ENCODE data around the gene TAF10. TPM values are rescaled to one million over a fixed set of nuclear protein-coding genes. Genes with fewer than 3 reads are reported as not detected.

TAF10 gene
- total and polyA plus RNA-seq, 12 donors: 69.7 to 389 (median 181) TPM

DNA sequence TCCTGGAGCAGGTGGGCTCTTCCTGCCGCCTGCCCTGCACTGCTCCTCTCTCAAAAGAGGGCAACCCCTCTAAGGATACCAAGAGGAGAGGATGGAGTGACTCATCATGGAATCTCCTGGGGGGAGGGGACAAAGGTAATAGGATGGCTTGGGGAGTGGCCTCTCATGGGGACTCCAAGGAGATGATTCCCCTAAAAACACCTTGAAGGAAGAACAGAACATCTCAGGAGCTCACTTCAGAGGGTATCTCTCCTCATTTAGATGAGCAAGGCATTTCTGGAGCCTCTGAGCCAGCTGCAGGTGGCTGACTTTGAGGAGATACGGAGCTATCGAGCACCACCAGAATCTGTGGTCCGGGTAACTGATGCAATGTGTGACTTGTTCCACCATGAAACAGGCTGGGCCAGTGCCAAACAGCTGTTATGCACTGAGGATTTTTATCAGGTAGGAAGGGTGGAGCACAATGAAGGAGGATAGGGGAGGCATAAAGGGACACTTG, 48.8 kb downstream of the TAF10 start:
- Histone ChIP-seq H3K4me1 (replicated peaks in 1 of 2) (peaks cover 0 to 1% of the 10 kb centered on the region in 2 donors), H3K4me3 (no peak overlapping the region), H3K27me3 (no peaks in the 10 kb centered on the region), H3K27ac (no peak overlapping the region), H3K36me3 (replicated peaks in 1 of 2) (peaks cover 0 to 3% of the 10 kb centered on the region in 2 donors), H3K9me3 (replicated peaks in 1 of 3) (no peaks in the 10 kb centered on the region)
- DNase-seq: no peak
- intact Hi-C loops (cut with DNase I): no loop called here
- WGBS, 4 donors: 90 to 99% (median 98%) methylated on average over 3 to 4 of the region's 4 CpGs
- TF ChIP-seq, protein P1, sequence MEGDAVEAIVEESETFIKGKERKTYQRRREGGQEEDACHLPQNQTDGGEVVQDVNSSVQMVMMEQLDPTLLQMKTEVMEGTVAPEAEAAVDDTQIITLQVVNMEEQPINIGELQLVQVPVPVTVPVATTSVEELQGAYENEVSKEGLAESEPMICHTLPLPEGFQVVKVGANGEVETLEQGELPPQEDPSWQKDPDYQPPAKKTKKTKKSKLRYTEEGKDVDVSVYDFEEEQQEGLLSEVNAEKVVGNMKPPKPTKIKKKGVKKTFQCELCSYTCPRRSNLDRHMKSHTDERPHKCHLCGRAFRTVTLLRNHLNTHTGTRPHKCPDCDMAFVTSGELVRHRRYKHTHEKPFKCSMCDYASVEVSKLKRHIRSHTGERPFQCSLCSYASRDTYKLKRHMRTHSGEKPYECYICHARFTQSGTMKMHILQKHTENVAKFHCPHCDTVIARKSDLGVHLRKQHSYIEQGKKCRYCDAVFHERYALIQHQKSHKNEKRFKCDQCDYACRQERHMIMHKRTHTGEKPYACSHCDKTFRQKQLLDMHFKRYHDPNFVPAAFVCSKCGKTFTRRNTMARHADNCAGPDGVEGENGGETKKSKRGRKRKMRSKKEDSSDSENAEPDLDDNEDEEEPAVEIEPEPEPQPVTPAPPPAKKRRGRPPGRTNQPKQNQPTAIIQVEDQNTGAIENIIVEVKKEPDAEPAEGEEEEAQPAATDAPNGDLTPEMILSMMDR (IDR thresholded peaks at IDR 0.05): no peak
- TF ChIP-seq POLR2A (IDR thresholded peaks at IDR 0.05): no peak

DNA sequence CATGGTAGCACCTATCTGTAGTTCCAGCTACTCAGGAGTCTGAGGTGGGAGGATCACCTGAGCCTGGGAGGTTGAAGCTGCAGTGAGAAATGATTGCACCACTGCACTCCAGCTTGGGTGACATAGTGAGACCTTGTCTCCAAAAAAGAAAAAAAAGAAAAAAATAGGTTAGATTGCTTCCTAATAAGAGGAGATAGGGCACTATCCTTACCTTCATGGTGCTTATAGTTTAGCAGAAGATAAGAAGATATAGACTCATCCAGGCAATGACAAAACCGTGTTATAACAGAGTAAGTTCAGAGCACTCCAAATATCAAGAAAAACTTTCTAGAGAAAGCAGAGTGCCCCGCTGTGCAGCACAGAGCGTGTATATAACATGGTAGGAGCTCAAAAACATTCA, 50.7 kb downstream of the TAF10 start:
- H3K9me3 ChIP-seq (replicated peaks in 1 of 3): no peaks in the 10 kb centered on the region
- H3K27me3 ChIP-seq: no peaks in the 10 kb centered on the region
- no peak for TF ChIP-seq POLR2A (IDR thresholded peaks at IDR 0.05)
- TF ChIP-seq, protein P1 (IDR thresholded peaks at IDR 0.05): no peak
- no peak for DNase-seq
- intact Hi-C loops (cut with DNase I): no loop called here
- H3K27ac ChIP-seq: no peak overlapping the region
- no peaks in the 10 kb centered on the region for H3K36me3 ChIP-seq (replicated peaks in 1 of 2)
- H3K4me1 ChIP-seq (replicated peaks in 1 of 2): no peaks in the 10 kb centered on the region
- no peak overlapping the region for H3K4me3 ChIP-seq
- WGBS, 4 donors: 87 to 94% (median 93%) methylated on average over 3 of the region's 3 CpGs

Other genes with a start within 250 kb of the TAF10 start
- gene SMPD1, start 221.7 kb downstream of the TAF10 start, total RNA-seq: 10 to 100 TPM; 35.8 to 85.0 (median 67.4) TPM
- 10 to 100 TPM; 44.6 to 51.7 (median 44.8) TPM for gene SMPD1, start 221.7 kb downstream of the TAF10 start, polyA plus RNA-seq
- 10 to 100 TPM; 27.2 to 65.2 (median 48.7) TPM for gene APBB1, start 193.1 kb downstream of the TAF10 start, total RNA-seq
- 10 to 100 TPM; 37.6 to 72.4 (median 53.1) TPM for gene APBB1, start 193.1 kb downstream of the TAF10 start, polyA plus RNA-seq
- gene HPX, start 171.2 kb downstream of the TAF10 start, total RNA-seq: 10 to 100 TPM in 1 of 9 donors, 1 to 10 TPM in 7, under 1 TPM in 1; 0.26 to 25.2 (median 1.7) TPM
- 1 to 10 TPM; 1.5 to 1.8 (median 1.8) TPM for gene HPX, start 171.2 kb downstream of the TAF10 start, polyA plus RNA-seq
- 10 to 100 TPM in 4 of 9 donors, 1 to 10 TPM in 5; 6.6 to 20.6 (median 9.8) TPM for gene TRIM3, start 138.3 kb downstream of the TAF10 start, total RNA-seq
- 10 to 100 TPM in 2 of 3 donors, 1 to 10 TPM in 1; 6.7 to 23.8 (median 16.8) TPM for gene TRIM3, start 138.3 kb downstream of the TAF10 start, polyA plus RNA-seq
- gene ARFIP2, start 130.9 kb downstream of the TAF10 start, total RNA-seq: 100 to 1,000 TPM in 1 of 9 donors, 10 to 100 TPM in 8; 47.4 to 108 (median 61.6) TPM
- 10 to 100 TPM; 51.1 to 65.0 (median 53.1) TPM for gene ARFIP2, start 130.9 kb downstream of the TAF10 start, polyA plus RNA-seq
- 10 to 100 TPM; 30.3 to 81.9 (median 41.1) TPM for gene TIMM10B, start 130.7 kb downstream of the TAF10 start, total RNA-seq
- gene TIMM10B, start 130.7 kb downstream of the TAF10 start, polyA plus RNA-seq: 10 to 100 TPM; 12.1 to 96.9 (median 16.7) TPM
- gene DNHD1, start 114.9 kb downstream of the TAF10 start, total RNA-seq: 10 to 100 TPM in 4 of 9 donors, 1 to 10 TPM in 5; 5.7 to 14.0 (median 8.9) TPM
- 10 to 100 TPM in 2 of 3 donors, 1 to 10 TPM in 1; 3.9 to 27.1 (median 16.8) TPM for gene DNHD1, start 114.9 kb downstream of the TAF10 start, polyA plus RNA-seq
- 10 to 100 TPM in 8 of 9 donors, 1 to 10 TPM in 1; 9.4 to 27.5 (median 20.0) TPM for gene RRP8, start 8.6 kb downstream of the TAF10 start, total RNA-seq
- 10 to 100 TPM; 24.2 to 34.8 (median 33.5) TPM for gene RRP8, start 8.6 kb downstream of the TAF10 start, polyA plus RNA-seq
- gene ILK, start 8.4 kb downstream of the TAF10 start, total RNA-seq: 100 to 1,000 TPM in 8 of 9 donors, 10 to 100 TPM in 1; 99.1 to 191 (median 153) TPM
- 100 to 1,000 TPM; 117 to 177 (median 162) TPM for gene ILK, start 8.4 kb downstream of the TAF10 start, polyA plus RNA-seq
- 100 to 1,000 TPM in 8 of 9 donors, 10 to 100 TPM in 1; 53.2 to 464 (median 335) TPM for gene TPP1, start 7.2 kb upstream of the TAF10 start, total RNA-seq
- 100 to 1,000 TPM in 1 of 3 donors, 10 to 100 TPM in 2; 84.2 to 371 (median 96.9) TPM for gene TPP1, start 7.2 kb upstream of the TAF10 start, polyA plus RNA-seq
- 10 to 100 TPM in 6 of 9 donors, 1 to 10 TPM in 3; 4.3 to 15.3 (median 11.5) TPM for gene DCHS1, start 43.6 kb upstream of the TAF10 start, total RNA-seq
- 10 to 100 TPM in 1 of 3 donors, 1 to 10 TPM in 2; 1.3 to 12.1 (median 5.0) TPM for gene DCHS1, start 43.6 kb upstream of the TAF10 start, polyA plus RNA-seq
- 100 to 1,000 TPM in 3 of 9 donors, 10 to 100 TPM in 6; 51.2 to 532 (median 79.8) TPM for gene MRPL17, start 71.1 kb upstream of the TAF10 start, total RNA-seq
- 100 to 1,000 TPM in 1 of 3 donors, 10 to 100 TPM in 2; 77.8 to 141 (median 97.9) TPM for gene MRPL17, start 71.1 kb upstream of the TAF10 start, polyA plus RNA-seq
- under 1 TPM in 4 of 9 donors, not detected in 5; 0.14 to 0.64 (median 0.26) TPM for gene OR2AG2, start 159.8 kb upstream of the TAF10 start, total RNA-seq
- gene OR2AG2, start 159.8 kb upstream of the TAF10 start, polyA plus RNA-seq: under 1 TPM in 1 of 3 donors, not detected in 2; 0.27 TPM
- not detected for gene OR2AG1, start 170.8 kb upstream of the TAF10 start, total RNA-seq
- not detected for gene OR2AG1, start 170.8 kb upstream of the TAF10 start, polyA plus RNA-seq
- under 1 TPM in 5 of 9 donors, not detected in 4; 0.07 to 0.39 (median 0.13) TPM for gene OR6A2, start 187.5 kb upstream of the TAF10 start, total RNA-seq
- not detected for gene OR6A2, start 187.5 kb upstream of the TAF10 start, polyA plus RNA-seq
- not detected for gene OR10A5, start 233.5 kb upstream of the TAF10 start, total RNA-seq
- not detected for gene OR10A5, start 233.5 kb upstream of the TAF10 start, polyA plus RNA-seq